Kidney glomerular epithelial cell (primary cell): ENCODE results near the gene CYP2W1.
"Not testable (repeated sequence)": the region's sequence is repeated elsewhere in the genome, so short reads cannot be mapped to it uniquely, and the experiment has no call there.

ENCODE experiments used
- DNase-seq: peaks from one replicate; lab custom pipeline; 2025; lab: John Stamatoyannopoulos, UW

Gene CYP2W1

DNA sequence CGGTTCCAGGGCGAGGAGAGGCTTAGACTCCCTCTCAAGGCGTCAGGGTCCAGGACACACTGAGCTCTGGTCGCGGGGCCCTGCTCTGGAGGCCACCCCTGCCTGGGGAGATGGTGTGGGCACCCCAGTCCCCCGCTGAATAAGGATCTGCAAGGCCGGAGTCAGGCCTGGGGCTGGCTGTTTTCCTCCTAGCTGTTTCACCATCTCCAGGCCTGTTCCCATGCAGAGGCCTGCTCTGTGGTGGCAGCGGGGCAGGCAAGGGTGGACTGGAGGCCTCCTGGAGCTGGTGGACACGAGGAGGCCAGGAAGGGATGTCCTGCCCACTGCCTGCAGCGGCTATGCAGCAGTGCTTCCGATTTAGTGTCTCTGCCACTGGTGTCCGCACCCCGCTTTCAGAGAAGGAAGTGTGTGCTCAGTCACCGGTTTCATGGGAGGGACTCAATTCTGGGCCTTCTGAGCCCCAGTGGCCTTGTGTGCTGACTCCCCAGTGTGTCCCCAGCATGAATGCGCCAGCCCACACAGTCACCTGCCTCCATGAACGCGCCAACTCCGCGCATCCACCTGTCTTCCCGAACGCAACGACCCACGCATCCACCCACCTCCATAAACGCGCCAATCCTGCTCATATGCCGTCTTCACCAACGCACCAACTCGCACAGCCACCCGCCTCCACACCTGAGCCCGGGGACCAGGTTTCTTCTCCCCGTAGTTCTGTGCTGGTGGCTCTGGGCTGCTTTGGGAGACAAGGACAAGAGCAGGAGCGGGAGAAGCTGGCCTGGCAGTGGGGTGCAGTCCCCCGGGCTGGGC lies 46.9 kb downstream of the CYP2W1 start:
- no peak for DNase-seq

DNA sequence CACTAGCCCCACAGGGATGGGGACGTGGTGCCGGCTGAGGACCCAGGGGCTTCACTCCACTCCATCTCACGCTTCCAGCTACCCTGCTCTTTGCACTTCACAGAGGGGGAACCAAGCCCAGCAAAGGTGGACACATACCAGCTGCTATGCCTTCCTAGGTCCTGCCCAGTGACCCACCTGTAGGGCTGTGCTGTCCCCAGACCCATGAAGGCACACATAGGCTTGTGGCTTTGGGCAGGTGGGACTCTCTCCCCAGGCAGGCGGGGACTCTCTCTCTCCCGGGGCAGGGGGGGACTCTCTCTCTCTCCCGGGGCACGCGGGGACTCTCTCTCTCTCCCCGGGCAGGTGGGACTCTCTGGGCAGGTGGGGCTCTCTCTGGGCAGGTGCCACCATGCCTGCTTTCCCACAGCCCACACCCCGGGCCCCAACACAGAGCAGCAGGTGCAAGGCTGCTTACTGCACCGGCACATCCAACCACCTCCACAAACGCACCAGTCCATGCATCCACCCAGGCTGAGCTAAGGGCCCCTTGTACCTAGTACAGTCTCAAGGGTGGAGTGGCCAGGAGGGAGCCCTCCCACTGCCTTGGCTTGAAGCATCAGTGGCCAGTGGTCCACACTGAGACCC lies 47.6 kb downstream of the CYP2W1 start:
- DNase-seq = no peak

DNA sequence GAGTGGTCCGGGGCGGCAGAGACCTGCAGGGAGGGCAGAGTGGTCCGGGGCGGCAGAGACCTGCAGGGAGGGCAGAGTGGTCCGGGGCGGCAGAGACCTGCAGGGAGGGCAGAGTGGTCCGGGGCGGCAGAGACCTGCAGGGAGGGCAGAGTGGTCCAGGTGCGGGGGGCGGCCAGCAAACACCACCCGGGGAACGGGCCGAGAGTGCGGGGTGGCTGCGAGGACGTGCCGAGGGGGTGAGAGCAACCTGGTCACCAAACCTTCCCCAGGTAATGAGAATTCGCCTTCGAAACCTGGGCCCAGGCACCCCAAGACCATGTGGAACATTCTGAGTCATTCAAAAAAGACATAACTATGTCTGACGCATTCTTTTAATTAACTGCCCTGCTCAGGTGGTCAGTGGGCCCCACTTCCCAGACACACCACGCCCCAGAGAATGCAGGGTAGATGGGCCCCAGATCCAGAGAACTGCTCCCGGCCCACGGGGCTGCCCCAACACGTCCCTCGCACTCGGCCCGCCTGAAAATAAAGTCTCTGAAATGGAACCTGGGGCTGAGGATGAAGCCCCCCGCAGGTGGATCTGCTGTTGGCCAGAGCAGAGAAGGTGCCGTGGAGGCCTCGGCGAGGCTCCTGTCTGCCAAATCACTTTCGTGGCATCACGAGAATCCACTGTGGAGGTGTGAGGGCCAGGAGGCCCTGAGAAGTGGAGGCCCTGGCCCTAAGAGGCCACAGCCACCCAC lies 48.9 kb downstream of the CYP2W1 start:
- no peak for DNase-seq

DNA sequence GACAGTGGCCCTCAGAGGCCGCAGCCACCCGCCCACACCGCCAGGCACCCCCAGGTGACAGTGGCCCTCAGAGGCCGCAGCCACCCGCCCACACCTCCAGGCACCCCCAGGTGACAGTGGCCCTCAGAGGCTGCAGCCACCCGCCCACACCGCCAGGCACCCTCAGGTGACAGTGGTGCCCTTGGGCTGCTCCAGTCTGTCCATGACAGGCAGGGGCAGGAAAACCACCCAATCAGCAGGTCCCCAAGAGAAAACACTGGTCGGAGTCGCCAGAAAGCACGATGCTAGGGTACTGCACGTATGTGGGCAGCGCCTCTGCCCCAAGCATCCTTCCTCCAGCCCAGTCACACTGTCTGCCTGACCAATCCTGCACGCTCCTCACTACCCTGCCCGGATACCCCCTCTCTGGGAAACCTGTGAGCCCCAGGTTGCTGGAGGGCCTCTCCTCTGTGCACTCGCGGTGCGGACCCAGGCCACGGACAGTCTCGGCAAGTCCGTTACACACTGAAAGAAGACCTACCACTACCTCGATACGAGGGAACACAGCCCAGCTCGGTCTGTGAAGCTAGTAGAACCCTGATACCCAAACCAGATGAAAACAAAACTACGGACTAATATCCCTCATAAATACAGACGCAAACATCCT lies 49.7 kb downstream of the CYP2W1 start:
- DNase-seq = no peak

DNA sequence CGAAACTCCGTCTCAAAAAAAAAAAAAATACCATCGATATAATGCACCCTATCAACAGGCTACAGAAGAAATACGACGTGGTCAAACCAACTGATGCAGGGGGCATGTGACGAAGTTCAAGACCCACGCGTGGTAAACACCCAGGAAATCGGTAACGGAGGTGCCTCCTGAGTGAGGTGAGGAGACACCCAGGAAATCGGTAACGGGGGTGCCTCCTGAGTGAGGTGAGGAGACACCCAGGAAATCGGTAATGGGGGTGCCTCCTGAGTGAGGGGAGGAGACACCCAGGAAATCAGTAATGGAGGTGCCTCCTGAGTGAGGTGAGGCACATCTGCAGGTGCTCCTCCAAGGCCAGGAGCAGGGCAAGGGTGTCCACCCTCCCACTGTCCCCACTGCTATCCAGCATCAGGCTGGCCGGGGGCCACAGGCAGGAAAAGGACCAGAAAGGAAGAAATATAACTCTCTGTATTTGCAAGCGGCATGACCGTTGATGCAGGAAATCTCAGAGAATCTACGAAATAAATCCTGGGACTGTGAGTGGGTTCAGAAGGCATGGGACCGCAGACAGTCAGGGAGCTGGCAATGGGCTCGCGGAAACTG lies 50.7 kb downstream of the CYP2W1 start:
- no peak for DNase-seq

DNA sequence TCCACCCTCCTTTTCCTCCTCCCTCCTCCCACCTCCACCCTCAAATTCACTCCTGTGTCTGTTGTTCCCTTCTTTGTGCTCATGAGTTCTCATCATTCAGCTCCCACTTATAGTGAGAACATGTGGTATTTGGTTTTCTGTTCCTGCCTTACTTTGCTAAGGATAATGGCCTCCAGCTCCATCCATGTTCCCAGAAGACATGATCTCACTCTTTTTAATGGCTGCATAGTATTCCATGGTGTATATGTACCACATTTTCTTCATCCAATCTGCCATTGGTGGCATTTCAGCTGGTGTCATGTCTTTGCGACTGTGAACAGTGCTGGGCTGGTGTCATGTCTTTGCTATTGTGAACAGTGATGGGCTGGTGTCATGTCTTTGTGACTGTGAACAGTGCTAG lies 51.8 kb downstream of the CYP2W1 start:
- not testable (repeated sequence) for DNase-seq

DNA sequence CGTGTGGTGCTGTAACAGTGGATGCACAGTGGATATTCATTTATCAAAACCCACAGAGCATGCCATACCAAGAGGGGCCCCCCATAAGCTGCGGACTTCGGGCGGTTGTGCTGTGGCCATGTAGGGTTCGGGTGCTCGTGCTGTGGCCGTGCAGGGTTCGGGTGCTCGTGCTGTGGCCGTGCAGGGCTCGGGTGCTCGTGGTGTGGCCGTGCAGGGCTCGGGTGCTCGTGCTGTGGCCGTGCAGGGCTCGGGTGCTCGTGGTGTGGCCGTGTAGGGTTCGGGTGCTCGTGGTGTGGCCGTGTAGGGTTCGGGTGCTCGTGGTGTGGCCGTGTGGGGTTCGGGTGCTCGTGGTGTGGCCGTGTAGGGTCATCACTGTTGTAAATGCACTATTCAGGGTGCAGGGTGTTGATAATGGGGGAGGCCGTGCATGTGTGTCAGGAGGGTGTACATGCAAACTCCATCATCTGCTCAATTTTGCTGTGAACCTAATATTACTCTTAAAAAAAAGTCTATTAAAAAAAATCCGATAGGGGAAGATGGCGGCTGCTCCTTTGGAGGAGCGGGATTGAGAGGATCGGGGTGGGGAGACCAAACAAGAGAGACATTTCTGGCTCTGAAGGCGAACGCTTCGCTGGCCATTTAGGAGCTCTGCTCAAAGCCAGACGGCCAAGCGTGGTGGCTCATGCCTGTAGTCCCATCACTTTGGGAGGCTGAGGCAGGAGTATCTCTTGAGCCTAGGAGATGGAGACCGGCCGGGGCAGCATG lies 53.4 kb downstream of the CYP2W1 start:
- not testable (repeated sequence) for DNase-seq
